GM12864 (cell line): ENCODE measurements around the gene EPS15.
"Not testable (repeated sequence)": the region's sequence is repeated elsewhere in the genome, so short reads cannot be mapped to it uniquely, and the experiment has no call there.

ENCODE experiments used
- DNase-seq: peaks from one replicate; pipeline ENCODE4 v3.0.0-alpha.2; 2011; ENCODE audit warnings: low read depth
- H3K4me3 ChIP-seq: 2 replicates; pipeline ENCODE4 v1.5.1; 2011; ENCODE audit warnings: mild to moderate bottlenecking, low read depth, low read length, control low read depth
- CTCF ChIP-seq: IDR thresholded peaks from 2 replicates; pipeline ENCODE4 v1.5.1; 2011; ENCODE audit warnings: low read depth, mild to moderate bottlenecking, moderate library complexity, low read length, control low read depth, inconsistent platforms; ENCODE audit errors: missing control alignments

EPS15 gene

GRCh38 chr1:51444534-51445192, 74.4 kb downstream of the EPS15 start:
- DNase-seq, result no peak
- TF ChIP-seq CTCF, result no peak
- no peak overlapping the region for H3K4me3 ChIP-seq

- no peak overlapping the region for H3K4me3 ChIP-seq
- no peak for DNase-seq
Measured at GRCh38 chr1:51444096-51444495, 75.0 kb downstream of the EPS15 start.

GRCh38 chr1:51443555-51443954, 75.5 kb downstream of the EPS15 start:
- no peak for TF ChIP-seq CTCF
- H3K4me3 ChIP-seq, result no peak overlapping the region
- DNase-seq, result no peak

More at GRCh38 chr1:51444096-51444495, 75.0 kb downstream of the EPS15 start:
- no peak for TF ChIP-seq CTCF

- TF ChIP-seq CTCF, result no peak
- H3K4me3 ChIP-seq, result no peak overlapping the region
- DNase-seq, result no peak
Measured at GRCh38 chr1:51442616-51443015, 76.5 kb downstream of the EPS15 start.

- no peak for TF ChIP-seq CTCF
- H3K4me3 ChIP-seq, result no peak overlapping the region
Measured at GRCh38 chr1:51442198-51442597, 76.9 kb downstream of the EPS15 start.

GRCh38 chr1:51439895-51440294, 79.2 kb downstream of the EPS15 start:
- no peak for TF ChIP-seq CTCF
- DNase-seq, result no peak

More at GRCh38 chr1:51442198-51442597, 76.9 kb downstream of the EPS15 start:
- no peak for DNase-seq

GRCh38 chr1:51439053-51439452, 80.0 kb downstream of the EPS15 start:
- no peak overlapping the region for H3K4me3 ChIP-seq
- no peak for TF ChIP-seq CTCF
- no peak for DNase-seq

More at GRCh38 chr1:51439895-51440294, 79.2 kb downstream of the EPS15 start:
- H3K4me3 ChIP-seq, result no peak overlapping the region

GRCh38 chr1:51437391-51437790, 81.7 kb downstream of the EPS15 start:
- not testable (repeated sequence) for H3K4me3 ChIP-seq, DNase-seq
